K562 (cell line): ENCODE measurements around the gene FARSA. TPM values are rescaled to one million over a fixed set of nuclear protein-coding genes. Genes with fewer than 3 reads are reported as not detected.
A peak's percentile ranks its signal among the peaks of the same experiment; 100 is the strongest.

ENCODE experiments used
- ERF ChIP-seq: fragments of 450-650 bp; formaldehyde crosslinking; IDR thresholded peaks from 2 replicates; pipeline ENCODE4 v1.4.0; 2020; ENCODE audit warnings: mild to moderate bottlenecking, mixed read lengths
- ESRRA ChIP-seq: fragments of 450-650 bp; IDR thresholded peaks from 2 replicates; pipeline ENCODE4 v1.6.1; 2014; ENCODE audit warnings: low read depth, mild to moderate bottlenecking, moderate library complexity, borderline replicate concordance
- GATAD2B ChIP-seq: fragments of 450-650 bp; IDR thresholded peaks from 2 replicates; pipeline ENCODE4 v1.6.1; 2017; ENCODE audit warnings: mild to moderate bottlenecking, borderline replicate concordance
- GTF2E2 ChIP-seq: fragments of 200-800 bp; sonication (Bioruptor generic); IDR thresholded peaks from 2 replicates; pipeline ENCODE4 v1.6.1; 2016; ENCODE audit warnings: missing genetic modification characterization, missing compliant biosample characterization
- JUN ChIP-seq, 2 experiments: sonication (generic) in 1 of 2; formaldehyde crosslinking in 1 of 2; IDR thresholded peaks; 2 replicates each; pipeline versions ENCODE4 v1.6.1 to v1.8.0; 2012 to 2022; ENCODE audit warnings: borderline replicate concordance in 2 of 2, mild to moderate bottlenecking in 2 of 2, improper control_type of control experiment in 1 of 2, low read depth in 1 of 2, low read length in 1 of 2, missing genetic modification reagents in 1 of 2
- MAZ ChIP-seq, 2 experiments: fragments of 450-650 bp in 1 of 2; sonication (generic) in 1 of 2; formaldehyde crosslinking; IDR thresholded peaks in 1 of 2; conservative IDR thresholded peaks in 1 of 2; 2 replicates each; pipeline versions ENCODE4 v1.4.0 to v1.5.0; 2020; ENCODE audit warnings: mild to moderate bottlenecking in 1 of 2, missing genetic modification reagents in 1 of 2
- PHF8 ChIP-seq: fragments of 200-600 bp; sonication (generic); IDR thresholded peaks from 2 replicates; pipeline ENCODE4 v1.6.1; 2012; ENCODE audit warnings: mixed run types, mild to moderate bottlenecking, inconsistent platforms, low read length, moderate library complexity, borderline replicate concordance
- PTRF ChIP-seq: fragments of 450-650 bp; IDR thresholded peaks from 2 replicates; pipeline ENCODE4 v1.6.1; 2016; ENCODE audit warnings: mild to moderate bottlenecking, missing genetic modification characterization, missing compliant biosample characterization
- SETDB1 ChIP-seq: IDR thresholded peaks from one replicate; pipeline ENCODE4 v1.6.1; 2012; ENCODE audit warnings: low read length, control low read depth, inconsistent platforms
- SP2 ChIP-seq: IDR thresholded peaks from 2 replicates; pipeline ENCODE4 v1.6.1; 2011; ENCODE audit warnings: mild to moderate bottlenecking, low read depth, low read length, moderate library complexity; ENCODE audit not compliant: poor library complexity, severe bottlenecking; ENCODE audit errors: extremely low read depth
- TSC22D4 ChIP-seq: fragments of 450-650 bp; IDR thresholded peaks from 2 replicates; pipeline ENCODE4 v1.6.1; 2016; ENCODE audit warnings: missing genetic modification characterization, missing biosample characterization, control low read depth
- ZEB2 ChIP-seq: fragments of 450-650 bp; IDR thresholded peaks from 2 replicates; pipeline ENCODE4 v1.6.1; 2016
- ZFP36 ChIP-seq: fragments of 150-350 bp; IDR thresholded peaks from 2 replicates; pipeline ENCODE4 v1.6.1; 2018; ENCODE audit warnings: low read length, low read depth; ENCODE audit not compliant: partially characterized antibody
- ZNF282 ChIP-seq: sonication (generic); formaldehyde crosslinking; IDR thresholded peaks from 2 replicates; pipeline ENCODE4 v1.8.1; 2023; ENCODE audit warnings: missing genetic modification reagents
- ZNF311 ChIP-seq: fragments of 250-450 bp; sonication (Bioruptor Pico); IDR thresholded peaks from 2 replicates; pipeline ENCODE4 v1.4.0; 2020; ENCODE audit warnings: mild to moderate bottlenecking, moderate library complexity
- polyA plus RNA-seq, 8 experiments: library from polyadenylated mRNA; depleted of rRNA in 4 of 8; stranded (reverse) in 5 of 8; unstranded in 3 of 8; fragments of >200 nt; fragmentation: Nextera tagmentation in 2 of 8; fragmentation: Illumina TruSeq in 1 of 8; extraction: Ambion mirVana in 2 of 8; extraction: Trizol in 1 of 8; gene quantifications; 2 replicates each; pipeline versions ENCODE4 v1.2.1 to v1.2.3, GENCODE V29; 2011 to 2014; ENCODE audit warnings: inconsistent platforms in 1 of 8, missing spikeins in 1 of 8
- total RNA-seq, 7 experiments: library from RNA; depleted of rRNA in 6 of 7; stranded (reverse); fragments of >200 nt in 6 of 7; fragmentation: Illumina TruSeq in 2 of 7; extraction: Trizol in 2 of 7; gene quantifications; 2 replicates each; pipeline versions ENCODE4 v1.2.1 to v1.2.3, GENCODE V29; 2011 to 2021; ENCODE audit warnings: low replicate concordance in 1 of 7
- TF ChIP-seq, protein P1 (sequence below), 2 experiments: fragments of 450-650 bp; IDR thresholded peaks; 2 replicates each; pipeline ENCODE4 v1.6.1; 2016; ENCODE audit warnings: mild to moderate bottlenecking in 2 of 2, borderline replicate concordance in 1 of 2, low read depth in 1 of 2, moderate library complexity in 1 of 2
- TF ChIP-seq, protein P2 (sequence below): sonication (generic); formaldehyde crosslinking; IDR thresholded peaks from 2 replicates; pipeline ENCODE4 v1.8.0; 2022; ENCODE audit warnings: mild to moderate bottlenecking, missing genetic modification reagents

FARSA gene
- total and polyA plus RNA-seq, 9 of the 15 experiments (the other 6 are each of a cell fraction or from before 2014, with no cell fraction given): 25.2 to 237 (median 89.6) TPM

DNA sequence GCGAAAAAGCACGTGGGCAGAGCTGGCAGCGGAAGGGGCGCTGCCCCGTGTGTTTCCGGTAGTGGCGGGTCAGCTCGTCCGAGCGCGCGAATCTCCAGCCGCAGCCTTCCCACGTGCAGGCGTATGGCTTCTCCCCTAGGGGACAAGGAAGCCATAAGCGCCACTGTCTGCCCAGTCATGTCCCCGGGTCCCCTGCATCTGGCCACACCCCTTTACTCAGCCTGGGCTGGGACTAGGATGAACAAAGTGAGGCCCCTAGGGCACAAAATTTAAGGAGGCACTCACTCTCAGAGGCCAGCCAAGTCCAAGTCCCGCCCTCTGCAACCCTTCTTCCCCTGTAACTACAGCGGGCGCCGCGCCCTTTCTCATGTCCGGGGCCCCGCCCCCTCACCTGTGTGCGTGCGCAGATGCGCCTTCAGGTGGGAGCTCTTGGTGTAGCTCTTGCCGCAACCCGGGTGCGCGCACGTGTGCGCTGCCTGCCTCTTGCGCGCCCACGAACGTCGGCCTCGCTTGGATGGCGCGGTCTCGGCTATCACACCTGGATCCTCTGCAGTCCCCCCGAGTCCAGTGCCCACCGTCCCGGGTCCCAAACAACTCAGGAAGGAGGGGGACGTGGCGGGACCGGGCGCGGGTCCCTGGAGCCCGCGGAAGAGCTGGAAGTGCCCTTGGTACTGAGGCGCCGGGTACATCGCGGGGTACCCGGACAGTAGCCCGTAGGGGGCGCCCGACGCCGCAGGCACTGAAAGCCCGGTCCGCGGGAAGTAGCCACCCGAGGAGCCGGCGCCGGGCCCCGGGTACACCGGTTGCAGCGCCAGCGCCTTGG lies 48.4 kb downstream of the FARSA start (continued):
- TF ChIP-seq, protein P1, sequence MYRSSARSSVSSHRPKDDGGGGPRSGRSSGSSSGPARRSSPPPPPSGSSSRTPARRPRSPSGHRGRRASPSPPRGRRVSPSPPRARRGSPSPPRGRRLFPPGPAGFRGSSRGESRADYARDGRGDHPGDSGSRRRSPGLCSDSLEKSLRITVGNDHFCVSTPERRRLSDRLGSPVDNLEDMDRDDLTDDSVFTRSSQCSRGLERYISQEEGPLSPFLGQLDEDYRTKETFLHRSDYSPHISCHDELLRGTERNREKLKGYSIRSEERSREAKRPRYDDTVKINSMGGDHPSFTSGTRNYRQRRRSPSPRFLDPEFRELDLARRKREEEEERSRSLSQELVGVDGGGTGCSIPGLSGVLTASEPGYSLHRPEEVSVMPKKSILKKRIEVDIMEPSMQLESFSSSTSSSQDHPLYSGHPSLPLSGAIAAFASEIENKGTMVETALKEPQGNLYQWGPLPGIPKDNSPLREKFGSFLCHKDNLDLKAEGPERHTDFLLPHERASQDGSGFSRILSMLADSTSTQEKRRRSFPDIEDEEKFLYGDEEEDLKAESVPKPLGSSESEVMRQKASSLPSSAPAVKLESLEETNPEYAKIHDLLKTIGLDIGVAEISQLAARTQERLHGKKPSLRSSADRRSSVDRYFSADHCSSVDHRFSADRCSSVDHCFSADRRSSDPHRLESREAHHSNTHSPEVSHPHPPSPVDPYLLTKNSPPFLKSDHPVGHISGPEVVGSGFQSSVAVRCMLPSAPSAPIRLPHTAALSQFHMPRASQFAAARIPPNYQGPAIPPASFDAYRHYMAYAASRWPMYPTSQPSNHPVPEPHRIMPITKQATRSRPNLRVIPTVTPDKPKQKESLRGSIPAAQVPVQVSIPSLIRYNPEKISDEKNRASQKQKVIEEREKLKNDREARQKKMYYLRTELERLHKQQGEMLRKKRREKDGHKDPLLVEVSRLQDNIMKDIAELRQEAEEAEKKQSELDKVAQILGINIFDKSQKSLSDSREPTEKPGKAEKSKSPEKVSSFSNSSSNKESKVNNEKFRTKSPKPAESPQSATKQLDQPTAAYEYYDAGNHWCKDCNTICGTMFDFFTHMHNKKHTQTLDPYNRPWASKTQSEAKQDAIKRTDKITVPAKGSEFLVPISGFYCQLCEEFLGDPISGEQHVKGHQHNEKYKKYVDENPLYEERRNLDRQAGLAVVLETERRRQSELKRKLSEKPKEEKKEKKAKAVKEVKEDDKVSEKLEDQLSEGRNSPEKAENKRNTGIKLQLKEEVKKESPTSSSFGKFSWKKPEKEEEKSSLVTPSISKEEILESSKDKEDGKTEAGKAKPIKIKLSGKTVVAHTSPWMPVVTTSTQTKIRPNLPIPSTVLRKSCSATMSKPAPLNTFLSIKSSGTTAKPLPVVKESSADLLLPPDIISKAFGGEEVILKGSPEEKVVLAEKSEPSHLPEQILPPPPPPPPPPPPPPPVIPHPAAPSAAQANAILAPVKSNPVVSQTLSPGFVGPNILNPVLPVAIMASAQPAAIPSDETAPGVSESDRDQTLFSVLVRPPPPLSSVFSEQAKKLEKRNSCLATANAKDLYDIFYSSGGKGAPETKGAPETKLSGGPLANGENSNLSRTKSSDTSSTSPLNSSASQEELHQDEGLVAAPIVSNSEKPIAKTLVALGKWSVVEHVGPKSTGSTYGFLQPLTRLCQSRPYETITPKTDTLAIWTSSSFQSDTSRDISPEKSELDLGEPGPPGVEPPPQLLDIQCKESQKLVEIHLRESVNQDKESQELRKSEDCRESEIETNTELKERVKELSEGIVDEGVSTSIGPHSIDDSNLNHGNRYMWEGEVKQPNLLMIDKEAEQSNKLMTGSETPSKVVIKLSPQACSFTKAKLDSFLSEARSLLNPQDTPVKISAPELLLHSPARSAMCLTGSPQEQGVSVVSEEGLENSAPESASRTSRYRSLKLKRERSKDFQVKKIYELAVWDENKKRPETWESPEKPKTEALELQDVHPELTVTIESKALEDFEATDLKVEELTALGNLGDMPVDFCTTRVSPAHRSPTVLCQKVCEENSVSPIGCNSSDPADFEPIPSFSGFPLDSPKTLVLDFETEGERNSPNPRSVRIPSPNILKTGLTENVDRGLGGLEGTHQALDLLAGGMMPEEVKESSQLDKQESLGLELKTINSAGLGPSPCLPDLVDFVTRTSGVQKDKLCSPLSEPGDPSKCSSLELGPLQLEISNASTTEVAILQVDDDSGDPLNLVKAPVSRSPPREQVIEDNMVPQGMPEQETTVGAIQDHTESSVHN (IDR thresholded peaks at IDR 0.05; ENCODE audit: borderline replicate concordance in 1 of 2, low read depth in 1 of 2): no peak
- TF ChIP-seq GTF2E2 (tag) (no peak; the same call in 1 of the 2 replicates), ZNF311 (no peak), ZEB2 (peak; percentile 98), GATAD2B (peak; percentile 81; the same call in 1 of the 2 replicates), SP2 (peak; percentile 26), TSC22D4 (tag) (no peak), ESRRA (peak; percentile 10; the same call in 1 of the 2 replicates), PHF8 (peak; percentile 41; the same call in 1 of the 2 replicates), ZNF282 (peak; percentile 62; the same call in 1 of the 2 replicates), SETDB1 (no peak), ZFP36 (no peak), ERF (CRISPR knock-in tag) (no peak; the same call in 1 of the 2 replicates), MAZ (CRISPR knock-in tag; conservative IDR thresholded peaks at IDR 0.05 in 1 of 2, IDR thresholded peaks at IDR 0.05 in 1 of 2) (peak in 1 of 2 experiments; percentile 57; a peak in 3 of 4 replicates), PTRF (tag) (no peak), JUN (IDR thresholded peaks at IDR 0.05; ENCODE audit: borderline replicate concordance, low read depth, low read length) (no peak), JUN (CRISPR knock-in tag; IDR thresholded peaks at IDR 0.05; ENCODE audit: borderline replicate concordance) (no peak)
- TF ChIP-seq, protein P2, sequence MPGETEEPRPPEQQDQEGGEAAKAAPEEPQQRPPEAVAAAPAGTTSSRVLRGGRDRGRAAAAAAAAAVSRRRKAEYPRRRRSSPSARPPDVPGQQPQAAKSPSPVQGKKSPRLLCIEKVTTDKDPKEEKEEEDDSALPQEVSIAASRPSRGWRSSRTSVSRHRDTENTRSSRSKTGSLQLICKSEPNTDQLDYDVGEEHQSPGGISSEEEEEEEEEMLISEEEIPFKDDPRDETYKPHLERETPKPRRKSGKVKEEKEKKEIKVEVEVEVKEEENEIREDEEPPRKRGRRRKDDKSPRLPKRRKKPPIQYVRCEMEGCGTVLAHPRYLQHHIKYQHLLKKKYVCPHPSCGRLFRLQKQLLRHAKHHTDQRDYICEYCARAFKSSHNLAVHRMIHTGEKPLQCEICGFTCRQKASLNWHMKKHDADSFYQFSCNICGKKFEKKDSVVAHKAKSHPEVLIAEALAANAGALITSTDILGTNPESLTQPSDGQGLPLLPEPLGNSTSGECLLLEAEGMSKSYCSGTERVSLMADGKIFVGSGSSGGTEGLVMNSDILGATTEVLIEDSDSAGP (CRISPR knock-in tag): 0 out of 2 replicates have a peak, but pooled peaks have one; percentile 6
